HCT116 (cell line): ENCODE measurements around the gene DUOXA2. TPM values are rescaled to one million over a fixed set of nuclear protein-coding genes. Genes with fewer than 3 reads are reported as not detected.

ENCODE experiments used
- ATAC-seq: fragments of 200-7000 bp; cut with Tn5 transposase; 2 replicates; pipeline ENCODE4 v1.9.1; 2020; ENCODE audit warnings: mild to moderate bottlenecking, moderate library complexity
- BruUV-seq: library from RNA; stranded (reverse); fragments of 400-500 nt; replicated peaks from 2 replicates; lab custom pipeline; 2021; lab: Mats Ljungman, UMichigan
- CTCF ChIA-PET: fragments of 300-600 bp; sonication (Branson Sonifier 250); formaldehyde crosslinking; loops from one replicate; lab custom pipeline; 2021; ENCODE audit warnings: antibody characterized with exemption; lab: Charles Lee
- POLR2A ChIA-PET: fragments of 300-600, 350-600 bp; sonication (Branson Sonifier 250); formaldehyde crosslinking; loops from one replicate; lab custom pipeline; 2021; ENCODE audit warnings: antibody characterized with exemption; lab: Charles Lee
- RAD21 ChIA-PET, 2 experiments: fragments of 300-600 bp; sonication (Branson Sonifier 250); formaldehyde crosslinking; loops; one replicate each; lab custom pipeline; 2023; ENCODE audit warnings: low total read pairs in 2 of 2; ENCODE audit not compliant: uncharacterized antibody in 2 of 2, unreplicated experiment in 2 of 2, low non-redundant PET in 1 of 2; lab: Charles Lee
- DNase-seq: peaks from one replicate; pipeline ENCODE4 v3.0.0-alpha.2; 2010; ENCODE audit warnings: low read depth, low spot score
- H2AFZ ChIP-seq: fragments of 200-600 bp; shearing (Covaris generic), sonication (generic); 2 replicates; pipeline ENCODE4 v1.6.1; 2017; ENCODE audit warnings: low read depth, mixed run types, mixed read lengths, antibody characterized with exemption, low read length; ENCODE audit not compliant: poor library complexity, severe bottlenecking
- H3K27ac ChIP-seq: 2 replicates; pipeline ENCODE4 v1.5.1; 2012; ENCODE audit warnings: low read depth, low read length
- H3K27me3 ChIP-seq: fragments of 200-600 bp; sonication (generic); 2 replicates; pipeline ENCODE4 v1.6.1; 2016; ENCODE audit warnings: mixed run types, low read length, mixed read lengths; ENCODE audit not compliant: insufficient read depth
- H3K36me3 ChIP-seq, 2 experiments: fragments of 200-500 bp in 1 of 2; fragments of 200-600 bp in 1 of 2; sonication (Bioruptor generic) in 1 of 2; sonication (generic) in 1 of 2; 2 replicates each; pipeline versions ENCODE4 v1.5.1 to v1.6.1; 2014 to 2016; ENCODE audit warnings: low read length in 2 of 2, inconsistent platforms in 1 of 2, mixed read lengths in 1 of 2, mixed run types in 1 of 2; ENCODE audit not compliant: insufficient read depth in 2 of 2, control insufficient read depth in 1 of 2
- H3K4me1 ChIP-seq, 2 experiments: fragments of 200-600 bp in 1 of 2; sonication (generic) in 1 of 2; 2 replicates each; pipeline versions ENCODE4 v1.5.1 to v1.6.1; 2012 to 2017; ENCODE audit warnings: low read length in 2 of 2, inconsistent platforms in 1 of 2, mild to moderate bottlenecking in 1 of 2, mixed read lengths in 1 of 2, mixed run types in 1 of 2, moderate library complexity in 1 of 2; ENCODE audit not compliant: insufficient read depth in 2 of 2, control insufficient read depth in 1 of 2
- H3K4me2 ChIP-seq: fragments of 200-600 bp; sonication (generic); 2 replicates; pipeline ENCODE4 v1.6.1; 2017; ENCODE audit warnings: mixed run types, low read length, mixed read lengths
- H3K4me3 ChIP-seq, 2 experiments: fragments of 200-600 bp in 1 of 2; sonication (generic) in 1 of 2; replicated peaks in 1 of 2; 2 replicates each; pipeline ENCODE4 v1.5.1; 2011 to 2016; ENCODE audit warnings: low read length in 2 of 2, control low read depth in 1 of 2, low read depth in 1 of 2, mild to moderate bottlenecking in 1 of 2, mixed read lengths in 1 of 2, mixed run types in 1 of 2
- H3K79me2 ChIP-seq: fragments of 200-600 bp; sonication (generic); 2 replicates; pipeline ENCODE4 v1.6.1; 2017; ENCODE audit warnings: mild to moderate bottlenecking, mixed run types, low read length, moderate library complexity, mixed read lengths; ENCODE audit not compliant: insufficient read depth
- H3K9ac ChIP-seq: fragments of 200-600 bp; sonication (generic); 2 replicates; pipeline ENCODE4 v1.6.1; 2016; ENCODE audit warnings: low read length, mixed read lengths
- H3K9me2 ChIP-seq: fragments of 200-600 bp; sonication (generic), shearing (Covaris generic); 2 replicates; pipeline ENCODE4 v1.6.1; 2017; ENCODE audit warnings: mixed run types, mild to moderate bottlenecking, moderate library complexity; ENCODE audit not compliant: insufficient read depth
- H3K9me3 ChIP-seq, 2 experiments: fragments of 200-500 bp in 1 of 2; fragments of 200-600 bp in 1 of 2; sonication (Bioruptor generic) in 1 of 2; sonication (generic) in 1 of 2; 2 replicates each; pipeline ENCODE4 v1.6.1; 2014 to 2017; ENCODE audit warnings: low read length in 2 of 2, mixed read lengths in 2 of 2, inconsistent platforms in 1 of 2, low read depth in 1 of 2, mild to moderate bottlenecking in 1 of 2, mixed run types in 1 of 2, moderate library complexity in 1 of 2; ENCODE audit not compliant: control insufficient read depth in 1 of 2, insufficient read depth in 1 of 2
- H4K20me1 ChIP-seq: fragments of 200-600 bp; sonication (generic), shearing (Covaris generic); 2 replicates; pipeline ENCODE4 v1.6.1; 2017; ENCODE audit warnings: mixed run types, mild to moderate bottlenecking, moderate library complexity; ENCODE audit not compliant: insufficient read depth
- CBX3 ChIP-seq: IDR thresholded peaks from 2 replicates; pipeline ENCODE4 v1.6.1; 2012; ENCODE audit warnings: low read depth
- CEBPB ChIP-seq: IDR thresholded peaks from 2 replicates; pipeline ENCODE4 v1.6.1; 2012; ENCODE audit warnings: low read depth
- EGR1 ChIP-seq: IDR thresholded peaks from 2 replicates; pipeline ENCODE4 v1.6.1; 2012; ENCODE audit warnings: low read depth
- ELF1 ChIP-seq: IDR thresholded peaks from 2 replicates; pipeline ENCODE4 v1.6.1; 2012; ENCODE audit warnings: low read depth, borderline replicate concordance
- EZH2 ChIP-seq: fragments of 200-600 bp; sonication (generic); IDR thresholded peaks from 2 replicates; pipeline ENCODE4 v1.6.1; 2017; ENCODE audit warnings: antibody characterized with exemption, mixed run types
- FOSL1 ChIP-seq: IDR thresholded peaks from 2 replicates; pipeline ENCODE4 v1.6.1; 2012; ENCODE audit warnings: low read depth
- MAX ChIP-seq: IDR thresholded peaks from 2 replicates; pipeline ENCODE4 v1.6.1; 2012
- POLR2A ChIP-seq: IDR thresholded peaks from 2 replicates; pipeline ENCODE4 v1.7.0; 2011; ENCODE audit warnings: borderline replicate concordance; ENCODE audit not compliant: insufficient read depth, insufficient read length; ENCODE audit errors: extremely low read depth
- POLR2AphosphoS5 ChIP-seq: IDR thresholded peaks from 2 replicates; pipeline ENCODE4 v1.6.1; 2011; ENCODE audit warnings: mild to moderate bottlenecking, low read depth, low read length, moderate library complexity
- RAD21 ChIP-seq: IDR thresholded peaks from 2 replicates; pipeline ENCODE4 v1.6.1; 2012; ENCODE audit warnings: low read depth, mild to moderate bottlenecking
- SIN3A ChIP-seq: IDR thresholded peaks from 2 replicates; pipeline ENCODE4 v1.6.1; 2012; ENCODE audit warnings: low read depth
- SRF ChIP-seq: IDR thresholded peaks from 2 replicates; pipeline ENCODE4 v1.6.1; 2012; ENCODE audit warnings: low read depth
- YY1 ChIP-seq: IDR thresholded peaks from 2 replicates; pipeline ENCODE4 v1.6.1; 2011; ENCODE audit warnings: low read length, low read depth, moderate library complexity, mild to moderate bottlenecking; ENCODE audit not compliant: insufficient replicate concordance; ENCODE audit errors: extremely low read depth
- ZFX ChIP-seq: fragments of 450-650 bp; IDR thresholded peaks from 2 replicates; pipeline ENCODE4 v1.6.1; 2017
- intact Hi-C: fragments of 100-400 bp; cut with micrococcal nuclease; formaldehyde crosslinking; loops from 2 replicates; pipeline ENCODE4 v1.10.0; 2022
- total RNA-seq: library from RNA; stranded (reverse); gene quantifications from one replicate; pipeline ENCODE4 v1.2.1, GENCODE V29; 2021; ENCODE audit not compliant: unreplicated experiment
- TF ChIP-seq, protein P1 (sequence below): IDR thresholded peaks from 2 replicates; pipeline ENCODE4 v1.6.1; 2011; ENCODE audit warnings: mild to moderate bottlenecking, low read length, moderate library complexity; ENCODE audit not compliant: insufficient replicate concordance; ENCODE audit errors: extremely low read depth
- TF ChIP-seq, protein P2 (sequence below): IDR thresholded peaks from 2 replicates; pipeline ENCODE4 v1.6.1; 2012

DUOXA2 gene
- total RNA-seq, 1 experiment from 2014 or later, result not detected

GRCh38 chr15:45112591-45113379, 1.3 kb upstream of the DUOXA2 start:
- H3K4me2 ChIP-seq, result no peak overlapping the region
- H2AFZ ChIP-seq, result no peak overlapping the region
- ChIA-PET RAD21 (no interaction called here), POLR2A (no interaction called here), CTCF (interaction anchor here (0.7 kb wide), 1 partner anchor 14 kb away, joined by 4 read pairs; no protein-coding TSS in a partner anchor)
- no peak overlapping the region for H3K4me3 ChIP-seq
- H3K36me3 ChIP-seq, result no peaks in the 10 kb centered on the region
- TF ChIP-seq EZH2, result no peak
- TF ChIP-seq EGR1, result no peak
- no peak for TF ChIP-seq YY1
- no peak for TF ChIP-seq ZFX
- TF ChIP-seq, protein P1, sequence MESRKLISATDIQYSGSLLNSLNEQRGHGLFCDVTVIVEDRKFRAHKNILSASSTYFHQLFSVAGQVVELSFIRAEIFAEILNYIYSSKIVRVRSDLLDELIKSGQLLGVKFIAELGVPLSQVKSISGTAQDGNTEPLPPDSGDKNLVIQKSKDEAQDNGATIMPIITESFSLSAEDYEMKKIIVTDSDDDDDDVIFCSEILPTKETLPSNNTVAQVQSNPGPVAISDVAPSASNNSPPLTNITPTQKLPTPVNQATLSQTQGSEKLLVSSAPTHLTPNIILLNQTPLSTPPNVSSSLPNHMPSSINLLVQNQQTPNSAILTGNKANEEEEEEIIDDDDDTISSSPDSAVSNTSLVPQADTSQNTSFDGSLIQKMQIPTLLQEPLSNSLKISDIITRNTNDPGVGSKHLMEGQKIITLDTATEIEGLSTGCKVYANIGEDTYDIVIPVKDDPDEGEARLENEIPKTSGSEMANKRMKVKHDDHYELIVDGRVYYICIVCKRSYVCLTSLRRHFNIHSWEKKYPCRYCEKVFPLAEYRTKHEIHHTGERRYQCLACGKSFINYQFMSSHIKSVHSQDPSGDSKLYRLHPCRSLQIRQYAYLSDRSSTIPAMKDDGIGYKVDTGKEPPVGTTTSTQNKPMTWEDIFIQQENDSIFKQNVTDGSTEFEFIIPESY, result no peak
- TF ChIP-seq, protein P2, sequence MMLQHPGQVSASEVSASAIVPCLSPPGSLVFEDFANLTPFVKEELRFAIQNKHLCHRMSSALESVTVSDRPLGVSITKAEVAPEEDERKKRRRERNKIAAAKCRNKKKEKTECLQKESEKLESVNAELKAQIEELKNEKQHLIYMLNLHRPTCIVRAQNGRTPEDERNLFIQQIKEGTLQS, result no peak
- TF ChIP-seq ELF1, result no peak
- TF ChIP-seq FOSL1, result no peak
- no peak for TF ChIP-seq SIN3A
- TF ChIP-seq POLR2A, result no peak
- TF ChIP-seq CEBPB, result no peak
- no peak for TF ChIP-seq RAD21
- TF ChIP-seq SRF, result no peak
- TF ChIP-seq MAX, result no peak
- no peak for TF ChIP-seq CBX3
- TF ChIP-seq POLR2AphosphoS5, result no peak
- no peaks in the 10 kb centered on the region for H3K79me2 ChIP-seq
- DNase-seq (no peak), ATAC-seq (no peak)
- BruUV-seq, result no TSS peak
- peaks cover 0 to 2% of the 10 kb centered on the region in 2 experiments; a peak in 2 of 4 replicates for H3K4me1 ChIP-seq
- intact Hi-C loops, result no loop called here
- no peak overlapping the region for H3K9ac ChIP-seq
- H3K9me2 ChIP-seq, result no peaks in the 10 kb centered on the region
- no peaks in the 10 kb centered on the region for H4K20me1 ChIP-seq
- H3K9me3 ChIP-seq, result no peaks in the 10 kb centered on the region
- no peak overlapping the region for H3K27ac ChIP-seq
- no peaks in the 10 kb centered on the region for H3K27me3 ChIP-seq
